Measurements from ENCODE around the gene RIPOR3. TPM values are rescaled to one million over a fixed set of nuclear protein-coding genes. Genes with fewer than 3 reads are reported as not detected.
A peak's percentile ranks its signal among the peaks of the same experiment; 100 is the strongest.

RIPOR3 gene
- under 0.01 TPM in 1 of 2 replicates, not detected in the other for total RNA-seq

- no peak for DNase-seq (ENCODE audit: low read depth, low spot score)
These were observed at the start of gene RIPOR3 for GRCh38 chr20:50690650-50691572. Gene RIPOR3, minus strand, starts transcription at chr20:50691542. Its CDS starts 414 bp downstream, at chr20:50691128.

- DNase-seq (ENCODE audit: low read depth, low spot score), result no peak
These were observed 46.0 kb upstream of the RIPOR3 start for GRCh38 chr20:50737352-50737751.

- no peak for DNase-seq (ENCODE audit: low read depth, low spot score)
These were observed 44.5 kb upstream of the RIPOR3 start for GRCh38 chr20:50735813-50736212.

- no peak for DNase-seq (ENCODE audit: low read depth, low spot score)
These were observed 43.7 kb upstream of the RIPOR3 start for GRCh38 chr20:50734730-50735679.

GRCh38 chr20:50733644-50734349 lies 42.5 kb upstream of the RIPOR3 start:
- no peak for DNase-seq (ENCODE audit: low read depth, low spot score)

GRCh38 chr20:50731930-50732690 lies 40.8 kb upstream of the RIPOR3 start:
- DNase-seq (ENCODE audit: low read depth, low spot score), result no peak

GRCh38 chr20:50731055-50731929 lies 40.0 kb upstream of the RIPOR3 start, which contains the start of gene PARD6B:
Gene PARD6B, plus strand, starts transcription at chr20:50731580. Its CDS starts 207 bp downstream, at chr20:50731787.
- DNase-seq (ENCODE audit: low read depth, low spot score), result peak; percentile 26

- DNase-seq (ENCODE audit: low read depth, low spot score), result no peak
These were observed 39.4 kb upstream of the RIPOR3 start for GRCh38 chr20:50730765-50731054.

- DNase-seq (ENCODE audit: low read depth, low spot score), result no peak
These were observed 38.8 kb upstream of the RIPOR3 start for GRCh38 chr20:50729901-50730764.

GRCh38 chr20:50728981-50729874 lies 37.9 kb upstream of the RIPOR3 start:
- DNase-seq (ENCODE audit: low read depth, low spot score), result no peak

- DNase-seq (ENCODE audit: low read depth, low spot score), result no peak
These were observed 37.2 kb upstream of the RIPOR3 start for GRCh38 chr20:50728486-50728980.

- DNase-seq (ENCODE audit: low read depth, low spot score), result no peak
These were observed 36.6 kb upstream of the RIPOR3 start for GRCh38 chr20:50727792-50728485.

GRCh38 chr20:50726955-50727791 lies 35.8 kb upstream of the RIPOR3 start:
- DNase-seq (ENCODE audit: low read depth, low spot score), result no peak

- no peak for DNase-seq (ENCODE audit: low read depth, low spot score)
These were observed 34.3 kb upstream of the RIPOR3 start for GRCh38 chr20:50725724-50726005.

GRCh38 chr20:50724851-50725723 lies 33.7 kb upstream of the RIPOR3 start:
- DNase-seq (ENCODE audit: low read depth, low spot score), result no peak
